ENCODE measurements around the gene ART4.

ART4 gene

GRCh38 chr12:14785568-14785967, 57.8 kb downstream of the ART4 start:
- no peak for TF ChIP-seq CTCF (IDR thresholded peaks at IDR 0.05; ENCODE audit: low read depth, low read length)
- in situ Hi-C loops (cut with HindIII; ENCODE audit: low sequenced_read_pairs) = no loop called here
- no peak overlapping the region for H3K4me3 ChIP-seq (ENCODE audit: low read depth, low read length)
- DNase-seq (ENCODE audit: low read depth, low spot score) = no peak

- no peak overlapping the region for H3K4me3 ChIP-seq (ENCODE audit: low read depth, low read length)
- no peak for TF ChIP-seq CTCF (IDR thresholded peaks at IDR 0.05; ENCODE audit: low read depth, low read length)
- DNase-seq (ENCODE audit: low read depth, low spot score) = no peak
- in situ Hi-C loops (cut with HindIII; ENCODE audit: low sequenced_read_pairs) = no loop called here
These were observed 58.9 kb downstream of the ART4 start for GRCh38 chr12:14784471-14784870.

GRCh38 chr12:14782756-14783155, 60.6 kb downstream of the ART4 start:
- in situ Hi-C loops (cut with HindIII; ENCODE audit: low sequenced_read_pairs) = no loop called here
- no peak overlapping the region for H3K4me3 ChIP-seq (ENCODE audit: low read depth, low read length)
- no peak for DNase-seq (ENCODE audit: low read depth, low spot score)
- TF ChIP-seq CTCF (IDR thresholded peaks at IDR 0.05; ENCODE audit: low read depth, low read length) = no peak

GRCh38 chr12:14781563-14781962, 61.8 kb downstream of the ART4 start:
- DNase-seq (ENCODE audit: low read depth, low spot score) = no peak
- in situ Hi-C loops (cut with HindIII; ENCODE audit: low sequenced_read_pairs) = no loop called here
- TF ChIP-seq CTCF (IDR thresholded peaks at IDR 0.05; ENCODE audit: low read depth, low read length) = no peak

GRCh38 chr12:14780859-14781258, 62.5 kb downstream of the ART4 start:
- H3K4me3 ChIP-seq (ENCODE audit: low read depth, low read length) = no peak overlapping the region
- TF ChIP-seq CTCF (IDR thresholded peaks at IDR 0.05; ENCODE audit: low read depth, low read length) = no peak
- DNase-seq (ENCODE audit: low read depth, low spot score) = no peak
- in situ Hi-C loops (cut with HindIII; ENCODE audit: low sequenced_read_pairs) = no loop called here

More at GRCh38 chr12:14781563-14781962, 61.8 kb downstream of the ART4 start:
- no peak overlapping the region for H3K4me3 ChIP-seq (ENCODE audit: low read depth, low read length)

- in situ Hi-C loops (cut with HindIII; ENCODE audit: low sequenced_read_pairs) = no loop called here
- no peak for DNase-seq (ENCODE audit: low read depth, low spot score)
- no peak overlapping the region for H3K4me3 ChIP-seq (ENCODE audit: low read depth, low read length)
- TF ChIP-seq CTCF (IDR thresholded peaks at IDR 0.05; ENCODE audit: low read depth, low read length) = no peak
These were observed 63.5 kb downstream of the ART4 start for GRCh38 chr12:14779834-14780233.

- in situ Hi-C loops (cut with HindIII; ENCODE audit: low sequenced_read_pairs) = no loop called here
- no peak for DNase-seq (ENCODE audit: low read depth, low spot score)
- no peak for TF ChIP-seq CTCF (IDR thresholded peaks at IDR 0.05; ENCODE audit: low read depth, low read length)
- H3K4me3 ChIP-seq (ENCODE audit: low read depth, low read length) = no peak overlapping the region
These were observed 66.1 kb downstream of the ART4 start for GRCh38 chr12:14777271-14777670.

Measured in astrocyte of the spinal cord (primary cell).